Kidney tubule cell (primary cell): Measurements from ENCODE around the gene OR52E5.

Experiments used
- DNase-seq: peaks from one replicate; pipeline ENCODE4 v3.0.0-alpha.2; 2018; ENCODE audit warnings: low spot score

Gene OR52E5

GRCh38 chr11:5892908-5893307 is at the start of gene OR52E5:
TSS of gene OR52E5 (plus strand) at chr11:5893208. CDS start at chr11:5900777, 7,569 bp downstream.
- no peak for DNase-seq

GRCh38 chr11:5846701-5847100 is 46.3 kb upstream of the OR52E5 start:
- DNase-seq: no peak

- no peak for DNase-seq
Measured at GRCh38 chr11:5847711-5848110, 45.3 kb upstream of the OR52E5 start.

GRCh38 chr11:5851002-5851401 is 42.0 kb upstream of the OR52E5 start:
- DNase-seq: no peak

- no peak for DNase-seq
Measured at GRCh38 chr11:5857590-5857989, 35.4 kb upstream of the OR52E5 start, which contains the start of gene OR52E8. TSS of gene OR52E8 (minus strand) at chr11:5857690. CDS start at chr11:5857690, 0 bp downstream.

- DNase-seq: no peak
Measured at GRCh38 chr11:5865826-5866225, 27.2 kb upstream of the OR52E5 start.

- no peak for DNase-seq
Measured at GRCh38 chr11:5878564-5878963, 14.4 kb upstream of the OR52E5 start.

GRCh38 chr11:5880329-5880728 is 12.7 kb upstream of the OR52E5 start, which contains the start of gene OR52E4:
TSS of gene OR52E4 (plus strand) at chr11:5880629. CDS start at chr11:5884293, 3,664 bp downstream.
- DNase-seq: no peak

GRCh38 chr11:5881756-5882155 is 11.3 kb upstream of the OR52E5 start:
- DNase-seq: no peak

GRCh38 chr11:5887172-5887571 is 5.8 kb upstream of the OR52E5 start:
- DNase-seq: no peak

GRCh38 chr11:5887661-5888060 is 5.3 kb upstream of the OR52E5 start:
- DNase-seq: no peak

GRCh38 chr11:5891216-5891800 is 1.7 kb upstream of the OR52E5 start:
- peak; percentile 24 for DNase-seq

- DNase-seq: no peak
Measured at GRCh38 chr11:5899534-5899933, 6.5 kb downstream of the OR52E5 start.

GRCh38 chr11:5910540-5910939 is 17.5 kb downstream of the OR52E5 start:
- no peak for DNase-seq

- peak; percentile 90 for DNase-seq
Measured at GRCh38 chr11:5922749-5923426, 29.9 kb downstream of the OR52E5 start.

GRCh38 chr11:5923427-5923776 is 30.4 kb downstream of the OR52E5 start:
- DNase-seq: no peak

GRCh38 chr11:5923794-5924193 is 30.8 kb downstream of the OR52E5 start:
- DNase-seq: peak; percentile 30

GRCh38 chr11:5928271-5928670 is 35.3 kb downstream of the OR52E5 start:
- DNase-seq: no peak

GRCh38 chr11:5928811-5929210 is 35.8 kb downstream of the OR52E5 start:
- no peak for DNase-seq

- no peak for DNase-seq
Measured at GRCh38 chr11:5929571-5930368, 36.8 kb downstream of the OR52E5 start.

GRCh38 chr11:5930614-5931013 is 37.6 kb downstream of the OR52E5 start:
- no peak for DNase-seq

- DNase-seq: no peak
Measured at GRCh38 chr11:5931061-5931460, 38.1 kb downstream of the OR52E5 start.

GRCh38 chr11:5932671-5933070 is 39.7 kb downstream of the OR52E5 start:
- DNase-seq: no peak
